GM10248 (cell line): ENCODE results near the gene TEX14.

Experiments
- CTCF ChIA-PET: fragments of 300-600 bp; sonication (Branson Sonifier 250); formaldehyde crosslinking; extraction: SDS; loops from one replicate; lab custom pipeline; 2021; ENCODE audit warnings: antibody characterized with exemption; lab: Yijun Ruan, JAX
- POLR2A ChIA-PET: fragments of 350-650 bp; sonication (Branson Sonifier 250); formaldehyde crosslinking; extraction: SDS; loops from one replicate; lab custom pipeline; 2020; ENCODE audit warnings: antibody characterized with exemption; lab: Yijun Ruan, JAX
- DNase-seq: peaks from one replicate; pipeline ENCODE4 v3.0.0; 2012; ENCODE audit errors: extremely low spot score
- CTCF ChIP-seq: IDR thresholded peaks from 2 replicates; pipeline ENCODE4 v1.5.1; 2012; ENCODE audit warnings: mild to moderate bottlenecking, low read depth; ENCODE audit errors: extremely low read depth, missing control alignments, control extremely low read depth

Gene TEX14

GRCh38 chr17:58728798-58729197, 37.0 kb upstream of the TEX14 start:
- CTCF ChIA-PET: no interaction called here
- no peak for TF ChIP-seq CTCF
- POLR2A ChIA-PET: no interaction called here
- DNase-seq: no peak

GRCh38 chr17:58722696-58723095, 30.9 kb upstream of the TEX14 start:
- POLR2A ChIA-PET: no interaction called here
- CTCF ChIA-PET: interaction anchor here (1.2 kb wide), 1 partner anchor 12 kb away, joined by 5 read pairs; no protein-coding TSS in a partner anchor
- no peak for TF ChIP-seq CTCF
- DNase-seq: no peak

GRCh38 chr17:58722274-58722673, 30.4 kb upstream of the TEX14 start:
- no peak for DNase-seq
- ChIA-PET CTCF (interaction anchor here (1.2 kb wide), 1 partner anchor 12 kb away, joined by 5 read pairs; no protein-coding TSS in a partner anchor), POLR2A (no interaction called here)
- TF ChIP-seq CTCF: no peak

- CTCF ChIA-PET: interaction anchor here (0.6 to 5.4 kb wide), 17 partner anchors 8 to 332 kb away, joined by 3 to 26 read pairs (median 3); no protein-coding TSS in a partner anchor
- peak; percentile 51 for TF ChIP-seq CTCF
- POLR2A ChIA-PET: no interaction called here
- DNase-seq: no peak
Measured at GRCh38 chr17:58710948-58711552, 19.2 kb upstream of the TEX14 start.

- POLR2A ChIA-PET: interaction anchor here (1.0 kb wide), 1 partner anchor 75 kb away, joined by 4 read pairs; no protein-coding TSS in a partner anchor
- no peak for DNase-seq
- no peak for TF ChIP-seq CTCF
- CTCF ChIA-PET: interaction anchor here (0.8 to 1.2 kb wide), 3 partner anchors 14 to 457 kb away, joined by 3 to 5 read pairs (median 3); partner anchors contain the start of gene RAD51C
Measured at GRCh38 chr17:58706351-58707140, 14.7 kb upstream of the TEX14 start.

GRCh38 chr17:58703916-58704286, 12.1 kb upstream of the TEX14 start:
- CTCF ChIA-PET: interaction anchor here (0.9 kb wide), 1 partner anchor 11 kb away, joined by 3 read pairs; no protein-coding TSS in a partner anchor
- TF ChIP-seq CTCF: no peak
- no peak for DNase-seq
- POLR2A ChIA-PET: no interaction called here
